Nephron progenitor cell (in vitro differentiated cells): ENCODE results near the gene ZDHHC11.
"Not testable (repeated sequence)": the region's sequence is repeated elsewhere in the genome, so short reads cannot be mapped to it uniquely, and the experiment has no call there.

ENCODE experiments used
- DNase-seq: peaks from one replicate; pipeline ENCODE4 v3.0.0; 2021
- H3K27ac Mint-ChIP-seq: 2 replicates; pipeline ENCODE4 v1.8.0; 2021; ENCODE audit warnings: mild to moderate bottlenecking, moderate library complexity, mixed read lengths
- H3K27me3 Mint-ChIP-seq: 2 replicates; pipeline ENCODE4 v1.8.0; 2021; ENCODE audit warnings: mild to moderate bottlenecking, low read depth, mixed read lengths; ENCODE audit not compliant: poor library complexity
- H3K36me3 Mint-ChIP-seq: 2 replicates; pipeline ENCODE4 v1.8.0; 2021; ENCODE audit warnings: low read depth, mixed read lengths
- H3K4me1 Mint-ChIP-seq: 2 replicates; pipeline ENCODE4 v1.8.0; 2021; ENCODE audit warnings: mixed read lengths
- H3K4me3 Mint-ChIP-seq: 2 replicates; pipeline ENCODE4 v1.8.0; 2021; ENCODE audit warnings: mild to moderate bottlenecking, moderate library complexity, mixed read lengths
- H3K9me3 Mint-ChIP-seq: 2 replicates; pipeline ENCODE4 v1.8.0; 2021; ENCODE audit warnings: mild to moderate bottlenecking, moderate library complexity, mixed read lengths
- CTCF ChIP-seq: fragments of 200-600 bp; sonication (generic); IDR thresholded peaks from 2 replicates; pipeline ENCODE4 v1.5.0; 2021; ENCODE audit warnings: antibody characterized with exemption

Gene ZDHHC11

GRCh38 chr5:751496-751895 is 99.3 kb downstream of the ZDHHC11 start:
- no peak for DNase-seq
- H3K4me1 Mint-ChIP-seq: peaks cover 19% of the 10 kb centered on the region
- H3K27me3 Mint-ChIP-seq: peaks cover 20% of the 10 kb centered on the region
- H3K27ac Mint-ChIP-seq: no peak overlapping the region
- TF ChIP-seq CTCF: no peak
- no peaks in the 10 kb centered on the region for H3K9me3 Mint-ChIP-seq
- no peak overlapping the region for H3K4me3 Mint-ChIP-seq
- H3K36me3 Mint-ChIP-seq: no peaks in the 10 kb centered on the region

GRCh38 chr5:750226-750625 is 100.6 kb downstream of the ZDHHC11 start:
- peaks cover 22% of the 10 kb centered on the region for H3K27me3 Mint-ChIP-seq
- not testable (repeated sequence) for H3K27ac Mint-ChIP-seq, H3K4me3 Mint-ChIP-seq, H3K36me3 Mint-ChIP-seq, H3K9me3 Mint-ChIP-seq, DNase-seq
- peaks cover 17% of the 10 kb centered on the region for H3K4me1 Mint-ChIP-seq

DNA sequence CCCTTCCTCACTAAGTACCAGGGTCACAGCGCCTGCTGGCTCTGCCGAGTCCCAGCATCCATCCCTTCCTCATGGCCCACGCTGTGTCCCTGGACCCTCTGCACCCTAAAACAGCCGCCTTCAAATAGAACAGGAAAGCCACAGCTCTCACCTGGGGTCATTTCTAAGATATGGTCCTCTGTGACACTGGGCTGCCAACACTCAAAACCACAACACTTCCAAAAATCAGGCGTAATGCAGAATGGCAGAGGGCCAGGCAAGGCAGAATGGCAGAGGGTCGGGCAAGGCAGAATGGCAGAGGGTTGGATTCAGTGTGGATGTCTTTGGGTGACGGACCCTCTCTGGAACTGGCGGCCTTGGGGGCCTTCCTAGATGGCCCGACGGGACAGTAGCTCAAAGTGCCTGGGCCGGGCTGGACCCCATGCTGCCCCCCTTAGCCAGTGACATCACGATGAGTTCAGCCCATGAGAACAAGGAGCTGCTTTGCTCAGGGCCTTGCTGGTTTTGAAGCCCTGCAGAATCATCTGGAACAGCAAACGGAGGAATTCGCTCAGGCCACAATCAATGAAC is 101.6 kb downstream of the ZDHHC11 start:
- no peaks in the 10 kb centered on the region for H3K9me3 Mint-ChIP-seq
- H3K27me3 Mint-ChIP-seq: peaks cover 21% of the 10 kb centered on the region
- H3K4me3 Mint-ChIP-seq: no peak overlapping the region
- no peaks in the 10 kb centered on the region for H3K36me3 Mint-ChIP-seq
- H3K27ac Mint-ChIP-seq: no peak overlapping the region
- H3K4me1 Mint-ChIP-seq: peaks cover 25% of the 10 kb centered on the region
- DNase-seq: no peak
- no peak for TF ChIP-seq CTCF

GRCh38 chr5:748011-748980 is 102.5 kb downstream of the ZDHHC11 start:
- Mint-ChIP-seq H3K4me1 (peaks cover 20% of the 10 kb centered on the region), H3K27me3 (peaks cover 17% of the 10 kb centered on the region)
- H3K4me3 Mint-ChIP-seq, DNase-seq, H3K27ac Mint-ChIP-seq, H3K36me3 Mint-ChIP-seq, H3K9me3 Mint-ChIP-seq: not testable (repeated sequence)

- not testable (repeated sequence) for H3K27ac Mint-ChIP-seq, H3K9me3 Mint-ChIP-seq, H3K36me3 Mint-ChIP-seq, DNase-seq, H3K4me3 Mint-ChIP-seq
- Mint-ChIP-seq H3K27me3 (peaks cover 23% of the 10 kb centered on the region), H3K4me1 (peaks cover 20% of the 10 kb centered on the region)
Observed at GRCh38 chr5:747303-747844, 103.4 kb downstream of the ZDHHC11 start.

DNA sequence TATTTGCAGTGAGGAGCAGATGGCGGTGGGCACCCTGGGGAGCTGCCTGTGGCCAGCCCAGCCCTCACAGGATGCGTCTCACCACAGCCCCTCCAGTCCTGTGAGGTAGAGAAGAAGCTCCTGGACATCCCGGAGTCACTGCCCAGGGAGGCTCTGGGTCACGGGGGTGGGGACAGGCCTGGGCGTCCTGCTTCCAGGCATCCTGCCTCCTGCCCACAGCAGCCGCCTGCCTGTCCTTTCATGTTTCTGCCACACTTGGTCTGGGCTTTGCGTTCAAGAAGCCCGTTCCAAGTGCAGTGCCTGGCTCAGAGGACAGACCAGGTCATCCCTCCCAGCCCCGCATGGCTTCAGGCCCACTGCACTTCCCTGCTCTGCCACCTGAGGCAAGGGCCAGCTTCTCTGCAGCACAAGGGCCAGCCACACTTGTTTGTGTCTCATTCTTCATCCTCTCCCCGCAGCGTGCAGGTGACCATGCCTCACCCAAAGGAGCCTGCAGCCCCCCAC is 104.5 kb downstream of the ZDHHC11 start:
- no peak for TF ChIP-seq CTCF
- Mint-ChIP-seq H3K27me3 (peaks cover 23% of the 10 kb centered on the region), H3K4me3 (no peak overlapping the region), H3K4me1 (peaks cover 20% of the 10 kb centered on the region), H3K9me3 (peaks cover 8% of the 10 kb centered on the region), H3K27ac (no peak overlapping the region), H3K36me3 (peaks cover 4% of the 10 kb centered on the region)
- no peak for DNase-seq
